ENCODE measurements around the gene PIGS. TPM values are rescaled to one million over a fixed set of nuclear protein-coding genes. Genes with fewer than 3 reads are reported as not detected.
"Not testable (repeated sequence)": the region's sequence is repeated elsewhere in the genome, so short reads cannot be mapped to it uniquely, and the experiment has no call there.

The PIGS gene
- total RNA-seq, 1 donor from 2014 or later, result 16.3 TPM

- DNase-seq (ENCODE audit: low spot score in 2 of 2) (no peak), FAIRE-seq (no peak)
Observed at GRCh38 chr17:28579526-28579925, 8.2 kb upstream of the PIGS start.

GRCh38 chr17:28578246-28579195 is 7.2 kb upstream of the PIGS start:
- FAIRE-seq (no peak), DNase-seq (ENCODE audit: low spot score in 2 of 2) (no peak)

- DNase-seq (ENCODE audit: low spot score in 2 of 2) (no peak), FAIRE-seq (no peak)
Observed at GRCh38 chr17:28577466-28577824, 6.1 kb upstream of the PIGS start.

GRCh38 chr17:28576758-28577465 is 5.6 kb upstream of the PIGS start, which contains the start of gene ALDOC:
TSS of gene ALDOC (minus strand) at chr17:28576895. CDS start at chr17:28575532, 1,363 bp downstream.
- peak; percentile 84 to 98 for DNase-seq (ENCODE audit: low spot score in 2 of 2)
- FAIRE-seq, result no peak

- not testable (repeated sequence) for DNase-seq (ENCODE audit: low spot score in 2 of 2); FAIRE-seq
Observed at GRCh38 chr17:28576016-28576415, 4.7 kb upstream of the PIGS start.

- DNase-seq (ENCODE audit: low spot score in 2 of 2) (no peak), FAIRE-seq (no peak)
Observed at GRCh38 chr17:28575126-28575795, 3.9 kb upstream of the PIGS start.

- no peak for DNase-seq (ENCODE audit: low spot score in 2 of 2)
- FAIRE-seq, result no peak
Observed at GRCh38 chr17:28574526-28574925, 3.2 kb upstream of the PIGS start.

GRCh38 chr17:28573966-28574480 is 2.7 kb upstream of the PIGS start:
- DNase-seq (ENCODE audit: low spot score in 2 of 2) (no peak), FAIRE-seq (no peak)

- DNase-seq (ENCODE audit: low spot score in 2 of 2) (no peak), FAIRE-seq (no peak)
Observed at GRCh38 chr17:28573521-28573920, 2.2 kb upstream of the PIGS start.

- DNase-seq (ENCODE audit: low spot score in 2 of 2) (no peak), FAIRE-seq (no peak)
Observed at GRCh38 chr17:28573040-28573380, 1.7 kb upstream of the PIGS start.

GRCh38 chr17:28572259-28573039 is 1.1 kb upstream of the PIGS start:
- FAIRE-seq, result no peak
- no peak for DNase-seq (ENCODE audit: low spot score in 2 of 2)

- DNase-seq (ENCODE audit: low spot score in 2 of 2), result peak in 1 of 2 donors; percentile 42
- FAIRE-seq, result no peak
Observed at GRCh38 chr17:28570716-28571360, 486 bp downstream of the PIGS start.

GRCh38 chr17:28569446-28569845 is 1.9 kb downstream of the PIGS start:
- FAIRE-seq (no peak), DNase-seq (ENCODE audit: low spot score in 2 of 2) (no peak)

- DNase-seq (ENCODE audit: low spot score in 2 of 2) (no peak), FAIRE-seq (no peak)
Observed at GRCh38 chr17:28567604-28568003, 3.7 kb downstream of the PIGS start.

- no peak for FAIRE-seq
Observed at GRCh38 chr17:28563475-28563874, 7.8 kb downstream of the PIGS start.

GRCh38 chr17:28555022-28555421 is 16.3 kb downstream of the PIGS start:
- DNase-seq (ENCODE audit: low spot score in 2 of 2) (no peak), FAIRE-seq (no peak)

More at GRCh38 chr17:28563475-28563874, 7.8 kb downstream of the PIGS start:
- DNase-seq (ENCODE audit: low spot score in 2 of 2), result no peak

GRCh38 chr17:28554565-28554964 is 16.8 kb downstream of the PIGS start:
- DNase-seq (ENCODE audit: low spot score in 2 of 2), result no peak

GRCh38 chr17:28553000-28553505 is 18.3 kb downstream of the PIGS start:
- no peak for FAIRE-seq
- no peak for DNase-seq (ENCODE audit: low spot score in 2 of 2)

More at GRCh38 chr17:28554565-28554964, 16.8 kb downstream of the PIGS start:
- FAIRE-seq, result no peak
